Prostate gland (tissue), 2 donors: ENCODE results near the gene GBP2.

Experiments used
- POLR2A ChIP-seq: fragments of 450-650 bp; IDR thresholded peaks from one replicate; pipeline ENCODE4 v1.6.1; 2016; ENCODE audit warnings: antibody characterized with exemption, mild to moderate bottlenecking
- POLR2AphosphoS5 ChIP-seq: sonication (generic); formaldehyde crosslinking; IDR thresholded peaks from one replicate; pipeline ENCODE4 v1.6.1; 2017; ENCODE audit warnings: antibody characterized with exemption
- TF ChIP-seq, protein P1 (sequence below), 4 experiments: fragments of 200-600 bp in 2 of 4; fragments of 450-650 bp in 2 of 4; sonication (generic) in 2 of 4; IDR thresholded peaks; 1 replicate in 3 of 4; 2 replicates in 1 of 4; pipeline ENCODE4 v1.5.1; 2016 to 2019; ENCODE audit warnings: antibody characterized with exemption in 4 of 4, mild to moderate bottlenecking in 2 of 4, moderate library complexity in 2 of 4

DNA sequence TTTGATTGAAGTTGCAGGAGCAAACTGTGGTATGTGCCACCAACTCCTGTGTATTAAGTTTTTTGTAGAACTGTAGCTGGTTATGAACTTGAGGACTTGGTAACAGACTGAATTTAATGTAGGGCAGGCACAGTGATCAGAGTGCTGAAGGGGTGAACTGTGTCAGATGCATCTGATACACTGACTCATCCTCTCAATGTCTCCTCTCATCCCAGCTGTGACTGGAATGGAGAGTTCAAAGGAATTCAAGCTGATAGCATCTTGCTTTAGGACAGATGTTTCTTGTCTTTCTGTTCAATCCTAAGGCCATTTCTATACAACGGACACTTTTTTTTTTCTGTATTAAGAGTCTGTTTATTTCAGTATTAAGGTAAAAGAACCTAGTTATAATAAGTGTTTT is 36.0 kb downstream of the GBP2 start:
- TF ChIP-seq, protein P1, sequence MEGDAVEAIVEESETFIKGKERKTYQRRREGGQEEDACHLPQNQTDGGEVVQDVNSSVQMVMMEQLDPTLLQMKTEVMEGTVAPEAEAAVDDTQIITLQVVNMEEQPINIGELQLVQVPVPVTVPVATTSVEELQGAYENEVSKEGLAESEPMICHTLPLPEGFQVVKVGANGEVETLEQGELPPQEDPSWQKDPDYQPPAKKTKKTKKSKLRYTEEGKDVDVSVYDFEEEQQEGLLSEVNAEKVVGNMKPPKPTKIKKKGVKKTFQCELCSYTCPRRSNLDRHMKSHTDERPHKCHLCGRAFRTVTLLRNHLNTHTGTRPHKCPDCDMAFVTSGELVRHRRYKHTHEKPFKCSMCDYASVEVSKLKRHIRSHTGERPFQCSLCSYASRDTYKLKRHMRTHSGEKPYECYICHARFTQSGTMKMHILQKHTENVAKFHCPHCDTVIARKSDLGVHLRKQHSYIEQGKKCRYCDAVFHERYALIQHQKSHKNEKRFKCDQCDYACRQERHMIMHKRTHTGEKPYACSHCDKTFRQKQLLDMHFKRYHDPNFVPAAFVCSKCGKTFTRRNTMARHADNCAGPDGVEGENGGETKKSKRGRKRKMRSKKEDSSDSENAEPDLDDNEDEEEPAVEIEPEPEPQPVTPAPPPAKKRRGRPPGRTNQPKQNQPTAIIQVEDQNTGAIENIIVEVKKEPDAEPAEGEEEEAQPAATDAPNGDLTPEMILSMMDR (IDR thresholded peaks at IDR 0.05) = no peak
- TF ChIP-seq POLR2AphosphoS5 (no peak), POLR2A (no peak)
